Measurements from ENCODE around the gene ITPR2. TPM values are rescaled to one million over a fixed set of nuclear protein-coding genes. Genes with fewer than 3 reads are reported as not detected.

ITPR2 gene
- total and polyA plus RNA-seq, 2 of the 13 experiments (the other 11 are each of a cell fraction or from before 2014, with no cell fraction given) = 31.9 to 81.9 TPM

GRCh38 chr12:26460361-26460760 is 372.6 kb downstream of the ITPR2 start:
- TF ChIP-seq SP2 (CRISPR knock-in tag; IDR thresholded peaks at IDR 0.05) (no peak), NR2C2 (CRISPR knock-in tag; IDR thresholded peaks at IDR 0.05; ENCODE audit: borderline replicate concordance) (no peak), NR3C1 (CRISPR knock-in tag; IDR thresholded peaks at IDR 0.05) (no peak), YY1 (IDR thresholded peaks at IDR 0.05; ENCODE audit: insufficient read depth, insufficient replicate concordance, low read depth, low read length) (no peak), STAT6 (CRISPR knock-in tag; IDR thresholded peaks at IDR 0.05; ENCODE audit: borderline replicate concordance) (no peak), ZNF75D (CRISPR knock-in tag; IDR thresholded peaks at IDR 0.05; ENCODE audit: borderline replicate concordance) (no peak), KDM4B (CRISPR knock-in tag; IDR thresholded peaks at IDR 0.05) (no peak), MYNN (CRISPR knock-in tag; IDR thresholded peaks at IDR 0.05; ENCODE audit: low read depth) (no peak), ZNF761 (CRISPR knock-in tag; conservative IDR thresholded peaks at IDR 0.05) (no peak), ZNF7 (CRISPR knock-in tag; IDR thresholded peaks at IDR 0.05) (no peak), ZNF468 (CRISPR knock-in tag; IDR thresholded peaks at IDR 0.05) (no peak), PAXIP1 (CRISPR knock-in tag; conservative IDR thresholded peaks at IDR 0.05) (no peak), ARHGAP35 (CRISPR knock-in tag; IDR thresholded peaks at IDR 0.05; ENCODE audit: borderline replicate concordance) (no peak), PITX1 (CRISPR knock-in tag; IDR thresholded peaks at IDR 0.05) (no peak)
- Histone ChIP-seq H2AFZ (ENCODE audit: low read length) (no peak overlapping the region), H4K20me1 (ENCODE audit: insufficient read depth, low read length) (0 out of 2 replicates have a peak, but pooled peaks cover 3% of the 10 kb centered on the region), H3K4me1 (ENCODE audit: insufficient read depth, low read length) (no peaks in the 10 kb centered on the region), H3K4me3 (replicated peaks in 1 of 3; ENCODE audit: insufficient read depth in 1 of 3, low read depth in 2 of 3, low read length in 3 of 3) (no peak overlapping the region), H3K79me2 (ENCODE audit: insufficient read depth, low read length) (no peaks in the 10 kb centered on the region), H3K9ac (ENCODE audit: insufficient read depth, low read depth, low read length) (no peak overlapping the region), H3K36me3 (replicated peaks in 1 of 2; ENCODE audit: control insufficient read depth in 1 of 2, insufficient read depth in 2 of 2, low read length in 2 of 2) (peaks cover 24 to 49% of the 10 kb centered on the region in 2 experiments), H3K27me3 (ENCODE audit: control insufficient read depth in 1 of 2, insufficient read depth in 2 of 2, low read length in 2 of 2) (no peaks in the 10 kb centered on the region), H3K27ac (ENCODE audit: extremely low read length, insufficient read depth, low read length) (no peak overlapping the region), H3K9me3 (ENCODE audit: low read length) (no peaks in the 10 kb centered on the region), H3K4me2 (ENCODE audit: low read depth, low read length) (no peak overlapping the region)
- ChIA-PET POLR2A (no interaction called here), CTCF (ENCODE audit: low intra/inter-chr PET ratio, low total read pairs) (no interaction called here)
- DNase-seq (ENCODE audit: low spot score) (no peak), ATAC-seq (no peak), FAIRE-seq (no peak)
- intact Hi-C loops (cut with micrococcal nuclease; ENCODE audit: unreplicated experiment) = no loop called here
- no TSS peak for BruUV-seq (replicated peaks)
- in situ Hi-C loops (cut with HindIII; ENCODE audit: extremely low pct_ligation_motif_present, low pct_unique_long_range_greater_than_20kb) = no loop called here
- 98% methylated on average over 5 of the region's 6 CpGs for WGBS (ENCODE audit: low lambda C conversion rate)
